Endothelial cell of umbilical vein (primary cell): Measurements from ENCODE around the gene TUBB4A.

ENCODE experiments used
- EZH2 ChIP-seq: IDR thresholded peaks from 2 replicates; pipeline ENCODE4 v1.6.1; 2012; ENCODE audit warnings: borderline replicate concordance, low read depth, mild to moderate bottlenecking, moderate library complexity, low read length, inconsistent platforms; ENCODE audit not compliant: severe bottlenecking
- GATA2 ChIP-seq: IDR thresholded peaks from 2 replicates; pipeline ENCODE4 v1.7.0; 2011; ENCODE audit warnings: low read depth, mild to moderate bottlenecking, moderate library complexity, mixed read lengths, low read length; ENCODE audit not compliant: insufficient read length, insufficient read depth
- POLR2A ChIP-seq: IDR thresholded peaks from 2 replicates; pipeline ENCODE4 v1.6.1; 2012; ENCODE audit warnings: low read depth, mild to moderate bottlenecking, control low read depth, low read length
- POLR2AphosphoS5 ChIP-seq: IDR thresholded peaks from 2 replicates; pipeline ENCODE4 v1.6.1; 2012; ENCODE audit warnings: low read depth, mild to moderate bottlenecking, control low read depth, low read length, moderate library complexity; ENCODE audit not compliant: insufficient read depth
- TF ChIP-seq, protein P1 (sequence below), 2 donors: IDR thresholded peaks; 1 replicate in 1 of 2; 2 replicates in 1 of 2; pipeline ENCODE4 v1.5.1; 2011; ENCODE audit warnings: low read length in 2 of 2, mild to moderate bottlenecking in 2 of 2, moderate library complexity in 2 of 2, control low read depth in 1 of 2, inconsistent platforms in 1 of 2, low read depth in 1 of 2; ENCODE audit not compliant: insufficient read depth in 1 of 2; ENCODE audit errors: extremely low read depth in 1 of 2

DNA sequence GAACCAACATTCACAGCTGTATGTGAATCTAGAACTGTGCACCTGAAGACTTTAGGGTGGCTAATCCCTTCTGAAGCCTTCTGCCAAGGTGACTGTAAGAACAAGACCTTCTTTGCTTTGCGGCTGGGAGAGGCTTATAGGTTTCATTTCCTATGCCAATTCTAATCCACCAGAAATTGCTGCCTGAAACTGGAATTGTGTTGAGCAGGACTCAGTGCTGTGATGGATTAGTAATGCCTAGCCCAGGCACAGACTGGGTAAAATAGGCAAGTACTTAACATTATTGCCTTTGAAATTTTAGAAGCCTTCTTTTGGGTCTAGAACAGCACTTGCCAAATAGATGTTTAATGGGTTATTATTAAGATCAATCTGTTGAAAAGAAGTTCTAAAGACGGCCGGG is 54.1 kb downstream of the TUBB4A start:
- TF ChIP-seq EZH2 (no peak), GATA2 (no peak), POLR2AphosphoS5 (no peak), POLR2A (no peak)
- TF ChIP-seq, protein P1, sequence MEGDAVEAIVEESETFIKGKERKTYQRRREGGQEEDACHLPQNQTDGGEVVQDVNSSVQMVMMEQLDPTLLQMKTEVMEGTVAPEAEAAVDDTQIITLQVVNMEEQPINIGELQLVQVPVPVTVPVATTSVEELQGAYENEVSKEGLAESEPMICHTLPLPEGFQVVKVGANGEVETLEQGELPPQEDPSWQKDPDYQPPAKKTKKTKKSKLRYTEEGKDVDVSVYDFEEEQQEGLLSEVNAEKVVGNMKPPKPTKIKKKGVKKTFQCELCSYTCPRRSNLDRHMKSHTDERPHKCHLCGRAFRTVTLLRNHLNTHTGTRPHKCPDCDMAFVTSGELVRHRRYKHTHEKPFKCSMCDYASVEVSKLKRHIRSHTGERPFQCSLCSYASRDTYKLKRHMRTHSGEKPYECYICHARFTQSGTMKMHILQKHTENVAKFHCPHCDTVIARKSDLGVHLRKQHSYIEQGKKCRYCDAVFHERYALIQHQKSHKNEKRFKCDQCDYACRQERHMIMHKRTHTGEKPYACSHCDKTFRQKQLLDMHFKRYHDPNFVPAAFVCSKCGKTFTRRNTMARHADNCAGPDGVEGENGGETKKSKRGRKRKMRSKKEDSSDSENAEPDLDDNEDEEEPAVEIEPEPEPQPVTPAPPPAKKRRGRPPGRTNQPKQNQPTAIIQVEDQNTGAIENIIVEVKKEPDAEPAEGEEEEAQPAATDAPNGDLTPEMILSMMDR (IDR thresholded peaks at IDR 0.05; ENCODE audit: extremely low read depth in 1 of 2, insufficient read depth in 1 of 2, low read depth in 1 of 2, low read length in 2 of 2) = no peak
